NB4 (cell line): ENCODE results near the gene ZC3H14.

Experiments
- POLR2A ChIP-seq: IDR thresholded peaks from 2 replicates; pipeline ENCODE4 v1.6.1; 2011; ENCODE audit warnings: mild to moderate bottlenecking; ENCODE audit not compliant: insufficient read length; ENCODE audit errors: extremely low read depth
- TF ChIP-seq, protein P1 (sequence below): IDR thresholded peaks from 2 replicates; pipeline ENCODE4 v1.6.1; 2011; ENCODE audit warnings: low read depth, low read length
- TF ChIP-seq, protein P2 (sequence below): IDR thresholded peaks from one replicate; pipeline ENCODE4 v1.5.1; 2012; ENCODE audit warnings: low read depth, low read length

DNA sequence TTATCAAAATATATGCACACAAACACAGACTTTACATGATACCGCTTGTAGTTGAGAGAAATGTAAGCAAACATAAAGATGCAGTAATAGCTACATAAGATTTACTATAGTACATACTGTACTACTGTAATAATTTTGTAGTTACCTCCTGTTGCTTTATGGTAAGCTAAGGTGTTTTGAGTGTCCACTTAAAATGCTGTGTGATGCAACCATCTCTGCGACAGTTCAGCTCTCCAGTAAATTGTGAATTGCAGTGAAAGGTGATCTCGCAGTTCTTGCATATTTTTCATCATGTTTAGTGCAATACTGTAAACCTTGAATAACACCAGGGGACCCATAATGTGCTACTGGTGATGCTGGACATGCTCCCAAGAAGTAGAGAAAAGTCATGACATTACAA lies 21.6 kb downstream of the ZC3H14 start:
- TF ChIP-seq, protein P1, sequence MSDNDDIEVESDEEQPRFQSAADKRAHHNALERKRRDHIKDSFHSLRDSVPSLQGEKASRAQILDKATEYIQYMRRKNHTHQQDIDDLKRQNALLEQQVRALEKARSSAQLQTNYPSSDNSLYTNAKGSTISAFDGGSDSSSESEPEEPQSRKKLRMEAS = no peak
- TF ChIP-seq, protein P2, sequence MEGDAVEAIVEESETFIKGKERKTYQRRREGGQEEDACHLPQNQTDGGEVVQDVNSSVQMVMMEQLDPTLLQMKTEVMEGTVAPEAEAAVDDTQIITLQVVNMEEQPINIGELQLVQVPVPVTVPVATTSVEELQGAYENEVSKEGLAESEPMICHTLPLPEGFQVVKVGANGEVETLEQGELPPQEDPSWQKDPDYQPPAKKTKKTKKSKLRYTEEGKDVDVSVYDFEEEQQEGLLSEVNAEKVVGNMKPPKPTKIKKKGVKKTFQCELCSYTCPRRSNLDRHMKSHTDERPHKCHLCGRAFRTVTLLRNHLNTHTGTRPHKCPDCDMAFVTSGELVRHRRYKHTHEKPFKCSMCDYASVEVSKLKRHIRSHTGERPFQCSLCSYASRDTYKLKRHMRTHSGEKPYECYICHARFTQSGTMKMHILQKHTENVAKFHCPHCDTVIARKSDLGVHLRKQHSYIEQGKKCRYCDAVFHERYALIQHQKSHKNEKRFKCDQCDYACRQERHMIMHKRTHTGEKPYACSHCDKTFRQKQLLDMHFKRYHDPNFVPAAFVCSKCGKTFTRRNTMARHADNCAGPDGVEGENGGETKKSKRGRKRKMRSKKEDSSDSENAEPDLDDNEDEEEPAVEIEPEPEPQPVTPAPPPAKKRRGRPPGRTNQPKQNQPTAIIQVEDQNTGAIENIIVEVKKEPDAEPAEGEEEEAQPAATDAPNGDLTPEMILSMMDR = no peak
- no peak for TF ChIP-seq POLR2A
